K562 (cell line): ENCODE measurements around the gene METAP2. TPM values are rescaled to one million over a fixed set of nuclear protein-coding genes. Genes with fewer than 3 reads are reported as not detected.
A peak's percentile ranks its signal among the peaks of the same experiment; 100 is the strongest.

ENCODE experiments used
- ATAC-seq: fragments of 200-7000 bp; cut with Tn5 transposase; 3 replicates; pipeline ENCODE4 v1.9.1; 2020; ENCODE audit warnings: moderate library complexity
- BruUV-seq: library from RNA; stranded (reverse); fragments of 400-500 nt; replicated peaks from 2 replicates; lab custom pipeline; 2021; lab: Mats Ljungman, UMichigan
- CTCF ChIA-PET: fragments of 300-600 bp; formaldehyde crosslinking; extraction: SDS; loops from one replicate; lab custom pipeline; 2021; ENCODE audit warnings: low intra/inter-chr PET ratio; lab: Yijun Ruan, JAX
- POLR2A ChIA-PET: fragments of 300-600, 350-650 bp; sonication (Branson Sonifier 250); formaldehyde crosslinking; extraction: SDS; loops from one replicate; lab custom pipeline; 2021; ENCODE audit warnings: antibody characterized with exemption, inconsistent platforms; lab: Yijun Ruan, JAX
- DNase-seq, 4 experiments: peaks; one replicate each; pipeline versions ENCODE4 v3.0.0 to v3.0.0-alpha.2; 2011 to 2018; ENCODE audit warnings: low spot score in 3 of 4, mixed read lengths in 3 of 4; ENCODE audit errors: extremely low read depth in 1 of 4
- FAIRE-seq: peaks from 2 replicates; lab custom pipeline; 2011; peaks lifted over from hg19 to GRCh38; lab: Jason Lieb, UNC
- H2AFZ ChIP-seq: 2 replicates; pipeline ENCODE4 v1.6.0; 2011; ENCODE audit warnings: low read depth, low read length, control low read depth, inconsistent platforms
- H3K27ac ChIP-seq: fragments of 200-600 bp; 3 replicates; pipeline ENCODE4 v1.8.0; 2011; ENCODE audit warnings: low read depth, mild to moderate bottlenecking, control low read depth, inconsistent platforms, low read length, moderate library complexity, mixed read lengths; ENCODE audit errors: extremely low read depth
- H3K27me3 ChIP-seq, 2 experiments: fragments of 300-600 bp in 1 of 2; 2 replicates in 1 of 2; 3 replicates in 1 of 2; pipeline versions ENCODE4 v1.6.0 to v1.8.0; 2011; ENCODE audit warnings: inconsistent platforms in 2 of 2, low read length in 2 of 2, mild to moderate bottlenecking in 1 of 2, mixed read lengths in 1 of 2, moderate library complexity in 1 of 2; ENCODE audit not compliant: control insufficient read depth in 2 of 2, insufficient read depth in 2 of 2
- H3K36me3 ChIP-seq: fragments of 300-600 bp; 3 replicates; pipeline ENCODE4 v1.8.0; 2011; ENCODE audit warnings: mild to moderate bottlenecking, low read length, inconsistent platforms; ENCODE audit not compliant: control insufficient read depth, insufficient read depth
- H3K4me1 ChIP-seq, 2 experiments: fragments of 200-600 bp in 1 of 2; replicated peaks in 1 of 2; 2 replicates in 1 of 2; 3 replicates in 1 of 2; pipeline versions ENCODE4 v1.5.1 to v1.8.0; 2011; ENCODE audit warnings: inconsistent platforms in 2 of 2, low read length in 2 of 2, mild to moderate bottlenecking in 1 of 2, mixed read lengths in 1 of 2, moderate library complexity in 1 of 2; ENCODE audit not compliant: control insufficient read depth in 2 of 2, insufficient read depth in 2 of 2
- H3K4me2 ChIP-seq: 2 replicates; pipeline ENCODE4 v1.6.1; 2011; ENCODE audit warnings: low read length, control low read depth, inconsistent platforms, mixed read lengths; ENCODE audit not compliant: insufficient read depth
- H3K4me3 ChIP-seq: fragments of 200-600 bp; sonication (generic), shearing (Covaris generic); 2 replicates; pipeline ENCODE4 v1.5.1; 2016; ENCODE audit warnings: control low read depth, inconsistent platforms
- H3K79me2 ChIP-seq: fragments of 200-600 bp; 3 replicates; pipeline ENCODE4 v1.8.0; 2011; ENCODE audit warnings: low read length, inconsistent platforms; ENCODE audit not compliant: control insufficient read depth, insufficient read depth
- H3K9ac ChIP-seq, 2 experiments: 2 replicates each; pipeline versions ENCODE4 v1.6.0 to v1.6.1; 2011; ENCODE audit warnings: low read depth in 2 of 2, low read length in 2 of 2, control low read depth in 1 of 2, inconsistent platforms in 1 of 2, mild to moderate bottlenecking in 1 of 2, mixed read lengths in 1 of 2; ENCODE audit not compliant: insufficient read depth in 1 of 2
- H3K9me1 ChIP-seq: one replicate; pipeline ENCODE4 v1.6.0; 2011; ENCODE audit warnings: inconsistent platforms, mild to moderate bottlenecking, low read length, moderate library complexity; ENCODE audit not compliant: control insufficient read depth, insufficient read depth
- H3K9me3 ChIP-seq: replicated peaks from 2 replicates; pipeline ENCODE4 v1.5.1; 2011; ENCODE audit warnings: low read depth, low read length, inconsistent platforms; ENCODE audit not compliant: control insufficient read depth, insufficient read depth
- H4K20me1 ChIP-seq: replicated peaks from 2 replicates; pipeline ENCODE4 v1.6.1; 2011; ENCODE audit warnings: low read length, inconsistent platforms, mixed read lengths; ENCODE audit not compliant: control insufficient read depth, insufficient read depth
- CEBPB ChIP-seq: fragments of 450-650 bp; IDR thresholded peaks from 2 replicates; pipeline ENCODE4 v1.6.1; 2016; ENCODE audit warnings: missing genetic modification characterization, missing compliant biosample characterization
- CEBPG ChIP-seq, 3 experiments: fragments of 200-800 bp in 1 of 3; sonication (Bioruptor generic) in 1 of 3; sonication (generic) in 1 of 3; formaldehyde crosslinking in 1 of 3; IDR thresholded peaks in 2 of 3; conservative IDR thresholded peaks in 1 of 3; 2 replicates each; pipeline versions ENCODE4 v1.6.1 to v1.8.0; 2016 to 2022; ENCODE audit warnings: missing compliant biosample characterization in 2 of 3, missing genetic modification characterization in 2 of 3, mild to moderate bottlenecking in 1 of 3, missing genetic modification reagents in 1 of 3
- SRSF7 ChIP-seq: fragments of 200-400 bp; formaldehyde crosslinking; optimal IDR thresholded peaks from 2 replicates; pipeline ENCODE3; 2017; ENCODE audit warnings: mild to moderate bottlenecking, low read depth, low read length
- ZNF224 ChIP-seq: sonication (generic); formaldehyde crosslinking; IDR thresholded peaks from 2 replicates; pipeline ENCODE4 v1.8.0; 2022; ENCODE audit warnings: mild to moderate bottlenecking, missing genetic modification reagents
- ZNF24 ChIP-seq: fragments of 450-650 bp; IDR thresholded peaks from 2 replicates; pipeline ENCODE4 v1.6.1; 2016
- ZZZ3 ChIP-seq: fragments of 450-650 bp; IDR thresholded peaks from 2 replicates; pipeline ENCODE4 v1.6.1; 2016; ENCODE audit warnings: antibody characterized with exemption, mild to moderate bottlenecking, moderate library complexity
- WGBS: fragments of 100-300 bp; shearing (Covaris generic); methylation state at CpG from one replicate; pipeline ENCODE4 v1.1.6; 2016; ENCODE audit warnings: low coverage, mixed read lengths; ENCODE audit not compliant: insufficient coverage; ENCODE audit errors: missing lambda C conversion rate; 5-methylcytosine and 5-hydroxymethylcytosine counted together
- in situ Hi-C: fragments of 300-500 bp; cut with MboI; formaldehyde crosslinking; loops from 4 replicates; pipeline ENCODE4 v1.15.0; 2018; ENCODE audit warnings: inconsistent platforms, mixed read lengths
- intact Hi-C: fragments of 100-400 bp; cut with micrococcal nuclease; formaldehyde crosslinking; loops from 2 replicates; pipeline ENCODE4 v1.14.2; 2022
- polyA plus RNA-seq, 8 experiments: library from polyadenylated mRNA; depleted of rRNA in 4 of 8; stranded (reverse) in 5 of 8; unstranded in 3 of 8; fragments of >200 nt; fragmentation: Nextera tagmentation in 2 of 8; fragmentation: Illumina TruSeq in 1 of 8; extraction: Ambion mirVana in 2 of 8; extraction: Trizol in 1 of 8; gene quantifications; 2 replicates each; pipeline versions ENCODE4 v1.2.1 to v1.2.3, GENCODE V29; 2011 to 2014; ENCODE audit warnings: inconsistent platforms in 1 of 8, missing spikeins in 1 of 8
- total RNA-seq, 7 experiments: library from RNA; depleted of rRNA in 6 of 7; stranded (reverse); fragments of >200 nt in 6 of 7; fragmentation: Illumina TruSeq in 2 of 7; extraction: Trizol in 2 of 7; gene quantifications; 2 replicates each; pipeline versions ENCODE4 v1.2.1 to v1.2.3, GENCODE V29; 2011 to 2021; ENCODE audit warnings: low replicate concordance in 1 of 7

Gene METAP2
- total and polyA plus RNA-seq, 9 of the 15 experiments (the other 6 are each of a cell fraction or from before 2014, with no cell fraction given): 75.5 to 205 (median 164) TPM

GRCh38 chr12:95429172-95429510 is 44.8 kb upstream of the METAP2 start:
- no peak overlapping the region for H3K4me3 ChIP-seq
- no peaks in the 10 kb centered on the region for H3K79me2 ChIP-seq
- no peaks in the 10 kb centered on the region for H3K9me3 ChIP-seq
- CTCF ChIA-PET: no interaction called here
- H2AFZ ChIP-seq: no peak overlapping the region
- ATAC-seq: no peak
- no peak overlapping the region for H3K9ac ChIP-seq
- no peak overlapping the region for H3K4me2 ChIP-seq
- H3K36me3 ChIP-seq: no peaks in the 10 kb centered on the region
- H3K9me1 ChIP-seq: no peaks in the 10 kb centered on the region
- H3K4me1 ChIP-seq: no peaks in the 10 kb centered on the region; a peak in 1 of 5 replicates
- H3K27me3 ChIP-seq: peaks cover 3 to 13% of the 10 kb centered on the region in 2 experiments; a peak in 3 of 5 replicates
- 33% methylated on average over 8 of the region's 8 CpGs for WGBS
- POLR2A ChIA-PET: interaction anchor here (0.5 to 0.8 kb wide), 2 partner anchors 13 to 1263 kb away, joined by 4 to 5 read pairs; no protein-coding TSS in a partner anchor
- H3K27ac ChIP-seq: no peak overlapping the region
- no peak for FAIRE-seq
- DNase-seq: no peak
- BruUV-seq: no TSS peak
- TF ChIP-seq CEBPB: peak; percentile 61
- no peak for TF ChIP-seq ZNF224 (CRISPR knock-in tag)
- TF ChIP-seq CEBPG (CRISPR knock-in tag; IDR thresholded peaks at IDR 0.05): no peak
- TF ChIP-seq CEBPG (tag; conservative IDR thresholded peaks at IDR 0.05 in 1 of 2, IDR thresholded peaks at IDR 0.05 in 1 of 2): peak in 1 of 2 experiments; percentile 65; a peak in 3 of 4 replicates
- TF ChIP-seq ZNF24: 0 out of 2 replicates have a peak, but pooled peaks have one; percentile 51
- intact Hi-C loops (no loop called here), in situ Hi-C loops (no loop called here)
- H4K20me1 ChIP-seq: no peaks in the 10 kb centered on the region

GRCh38 chr12:95431120-95431519 is 42.8 kb upstream of the METAP2 start:
- WGBS: 31% methylated on average over 4 of the region's 4 CpGs
- Histone ChIP-seq H3K4me2 (no peak overlapping the region), H3K9me1 (no peaks in the 10 kb centered on the region), H3K4me1 (no peaks in the 10 kb centered on the region; a peak in 1 of 5 replicates), H2AFZ (no peak overlapping the region), H3K4me3 (no peak overlapping the region), H3K27ac (no peak overlapping the region), H4K20me1 (no peaks in the 10 kb centered on the region), H3K79me2 (no peaks in the 10 kb centered on the region), H3K36me3 (no peaks in the 10 kb centered on the region), H3K9ac (no peak overlapping the region), H3K9me3 (no peaks in the 10 kb centered on the region), H3K27me3 (peaks cover 10 to 17% of the 10 kb centered on the region in 2 experiments; a peak in 4 of 5 replicates)
- TF ChIP-seq ZZZ3: no peak
- no peak for TF ChIP-seq SRSF7
- intact Hi-C loops (no loop called here), in situ Hi-C loops (no loop called here)
- no peak for ATAC-seq
- no TSS peak for BruUV-seq
- ChIA-PET CTCF (no interaction called here), POLR2A (no interaction called here)
- DNase-seq: no peak
- FAIRE-seq: no peak
